Fibroblast of skin of right quadriceps (primary cell): ENCODE measurements around the gene DIABLO.
"Not testable (repeated sequence)": the region's sequence is repeated elsewhere in the genome, so short reads cannot be mapped to it uniquely, and the experiment has no call there.

ENCODE experiments used
- DNase-seq: peaks from one replicate; pipeline ENCODE4 v3.0.0-alpha.2; 2013

The DIABLO gene

GRCh38 chr12:122187466-122187865 is 38.4 kb downstream of the DIABLO start:
- DNase-seq = no peak

GRCh38 chr12:122185494-122186082 is 40.3 kb downstream of the DIABLO start:
- DNase-seq = no peak

GRCh38 chr12:122185079-122185478 is 40.8 kb downstream of the DIABLO start:
- no peak for DNase-seq

DNA sequence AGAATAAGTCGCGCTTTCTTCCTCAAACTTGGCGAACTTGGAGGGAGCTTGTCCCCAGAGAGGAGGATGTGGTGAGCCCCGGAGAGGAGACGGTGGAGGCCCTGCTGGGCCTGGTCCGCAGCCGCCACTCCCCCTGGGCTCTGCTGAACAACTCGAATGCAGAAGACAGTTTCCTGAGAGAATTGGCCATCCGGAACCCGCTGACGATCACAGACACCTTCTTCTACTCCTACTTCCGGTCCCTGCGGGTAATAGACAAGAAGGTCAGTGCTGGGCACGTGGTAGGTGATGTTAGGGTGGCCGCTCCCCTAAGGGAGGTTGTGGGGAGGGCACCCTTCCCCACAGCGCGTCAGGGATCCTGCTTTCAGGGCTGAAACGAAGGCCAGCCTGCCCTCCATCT is 41.3 kb downstream of the DIABLO start:
- DNase-seq = no peak

GRCh38 chr12:122183588-122183940 is 42.3 kb downstream of the DIABLO start:
- DNase-seq = no peak

DNA sequence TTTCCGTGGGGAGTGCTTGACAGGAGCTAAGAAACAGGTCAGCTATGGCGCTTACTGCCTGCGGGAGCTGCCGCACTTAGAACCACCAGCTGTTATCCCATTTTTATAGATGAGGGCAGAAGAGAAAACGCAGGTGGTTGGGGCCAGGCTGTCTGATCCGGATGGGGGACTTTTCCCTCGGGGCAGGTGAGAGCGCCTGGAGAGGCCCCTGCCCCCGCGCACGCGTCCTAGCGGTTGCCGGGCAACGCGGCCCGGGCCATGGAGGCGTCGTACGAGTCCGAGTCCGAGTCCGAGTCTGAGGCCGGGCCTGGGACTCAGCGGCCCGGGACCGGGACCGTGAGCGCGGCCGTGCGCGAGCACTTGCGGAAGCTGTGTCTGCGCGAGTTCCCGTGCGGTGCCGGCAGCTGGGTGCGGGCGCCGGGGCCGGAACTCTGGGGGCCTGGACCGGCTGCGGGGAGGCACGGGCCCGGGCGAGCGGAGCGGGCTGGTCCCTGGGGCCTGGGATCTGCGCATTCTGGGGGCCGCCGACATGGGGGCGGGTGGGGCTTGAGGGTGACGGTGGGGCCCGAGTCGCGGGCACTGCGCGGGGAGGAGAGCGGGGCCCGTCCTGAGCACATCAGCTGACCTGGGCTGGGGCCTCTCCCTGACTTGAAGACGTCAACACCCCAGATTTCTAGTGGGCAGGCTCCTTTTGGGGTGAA is 42.8 kb downstream of the DIABLO start, which contains the start of gene LRRC43:
Gene LRRC43, plus strand, starts transcription at position 237 of the 701 bp plus-strand sequence. Its CDS starts 22 bp downstream, at position 259.
- peak; percentile 18 for DNase-seq

DNA sequence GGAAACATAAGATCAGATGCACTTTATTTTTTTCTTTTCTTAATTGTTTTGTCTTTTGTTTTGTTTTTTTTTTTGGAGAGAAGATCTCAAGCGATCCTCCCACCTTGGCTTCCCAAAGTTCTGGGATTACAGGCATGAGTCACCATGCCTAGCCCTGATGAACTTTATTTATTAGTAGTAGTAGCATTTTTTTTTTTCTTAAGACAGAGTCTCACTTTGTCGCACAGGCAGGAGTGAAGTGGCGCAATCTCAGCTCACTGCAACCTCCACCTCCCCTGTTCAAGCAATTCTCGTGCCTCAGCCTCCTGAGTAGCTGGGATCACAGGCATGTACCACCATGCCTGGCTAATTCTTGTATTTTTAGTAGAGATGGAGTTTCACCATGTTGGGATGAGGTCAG is 49.4 kb downstream of the DIABLO start:
- DNase-seq = not testable (repeated sequence)

- no peak for DNase-seq
Observed at GRCh38 chr12:122174155-122174845, 51.6 kb downstream of the DIABLO start, which contains the start of gene IL31. TSS of gene IL31 (minus strand) at chr12:122174221. CDS start at chr12:122174172, 49 bp downstream.

DNA sequence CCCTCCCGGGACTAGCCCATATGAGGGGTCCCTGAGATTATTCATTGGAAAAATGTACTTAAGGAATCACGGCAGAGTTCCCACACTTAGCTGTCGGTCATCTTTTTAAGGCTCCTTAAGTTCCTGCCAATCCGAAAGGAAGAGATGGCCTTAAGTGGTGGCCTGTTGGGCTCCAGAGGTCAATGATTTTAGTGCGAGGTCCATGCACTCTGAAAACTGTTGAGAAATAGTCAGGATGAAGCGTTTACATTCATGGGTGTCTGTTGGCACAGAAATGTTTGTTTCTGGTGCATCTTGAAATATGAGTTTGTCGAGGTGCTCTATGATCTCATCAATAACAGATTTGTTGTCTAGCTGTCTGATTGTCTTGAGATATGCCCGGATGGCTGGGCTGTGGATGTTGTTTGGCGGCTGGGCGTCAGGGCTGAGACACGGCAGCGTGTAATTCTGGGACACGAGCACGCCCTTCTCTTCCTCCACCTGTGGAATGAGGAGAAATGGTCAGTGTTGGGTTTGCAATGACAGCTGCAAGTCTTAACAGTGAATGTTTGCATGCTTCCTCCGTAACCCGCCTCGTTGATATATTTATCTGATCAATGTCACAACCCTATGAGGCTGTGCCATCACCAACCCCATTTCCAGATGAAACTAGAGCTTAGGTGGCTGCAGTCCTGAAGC is 53.5 kb downstream of the DIABLO start:
- no peak for DNase-seq

DNA sequence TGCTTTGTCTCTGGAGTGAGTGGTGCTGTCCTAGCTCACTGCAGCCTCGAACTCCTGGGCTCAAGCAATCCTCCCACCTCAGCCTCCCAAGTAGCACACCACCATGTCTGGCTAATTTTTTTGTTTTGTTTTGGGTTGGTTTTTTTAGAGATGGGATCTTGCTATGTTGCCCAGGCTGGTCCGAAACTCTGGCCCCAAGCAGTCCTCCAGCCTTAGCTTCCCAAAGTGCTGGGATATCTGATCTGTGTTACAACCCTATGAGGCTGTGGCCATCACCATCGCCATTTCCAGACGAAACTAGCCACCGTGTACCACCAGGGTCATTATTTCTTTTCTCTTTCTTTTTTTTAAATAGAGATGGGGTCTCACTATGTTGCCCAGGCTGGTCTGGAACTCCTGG is 54.5 kb downstream of the DIABLO start:
- DNase-seq = no peak

DNA sequence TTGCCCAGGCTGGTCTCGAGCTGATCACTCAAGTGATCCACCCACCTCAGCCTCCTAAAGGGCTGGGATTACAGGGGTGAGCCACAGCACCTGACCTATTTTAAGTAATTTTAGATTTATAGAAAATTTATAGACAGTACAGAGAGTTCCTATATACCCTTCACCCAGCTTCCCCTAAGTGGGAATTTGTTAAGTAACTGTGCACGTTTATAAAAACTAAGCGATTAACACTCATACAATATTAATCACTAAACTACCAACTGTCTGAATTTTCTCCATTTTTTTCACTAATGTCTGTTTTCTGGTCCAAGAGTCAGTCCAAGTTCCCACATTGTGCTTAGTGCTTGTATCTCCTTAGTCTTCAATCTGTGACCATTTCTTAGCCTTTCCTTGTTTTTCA is 57.4 kb downstream of the DIABLO start:
- DNase-seq = no peak

DNA sequence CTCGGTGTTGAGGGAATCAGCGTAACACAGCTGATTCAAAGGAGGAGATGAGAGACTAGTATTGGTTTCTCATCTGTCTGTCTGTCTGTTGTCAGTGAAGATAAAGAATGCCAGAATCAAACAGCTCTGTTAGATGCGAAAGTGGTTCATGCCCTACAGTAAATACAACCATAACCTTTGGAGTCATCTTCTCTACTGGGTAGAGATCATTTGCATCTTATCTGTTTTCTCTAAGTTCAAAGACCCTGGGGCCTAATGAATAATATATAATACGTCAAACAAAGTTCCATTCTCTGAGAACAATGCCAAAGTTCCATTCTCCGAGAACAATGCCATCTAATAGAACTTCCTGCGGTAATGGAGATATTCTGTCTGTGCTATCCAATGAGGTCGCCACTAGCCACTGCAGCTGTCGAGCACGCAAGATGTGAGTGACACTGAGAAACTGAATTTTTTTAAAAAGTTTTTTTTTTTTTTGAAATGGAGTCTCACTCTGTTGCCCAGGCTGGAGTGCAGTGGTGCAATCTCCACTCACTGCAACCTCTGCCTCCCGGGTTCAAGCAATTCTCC is 58.4 kb downstream of the DIABLO start:
- no peak for DNase-seq

DNA sequence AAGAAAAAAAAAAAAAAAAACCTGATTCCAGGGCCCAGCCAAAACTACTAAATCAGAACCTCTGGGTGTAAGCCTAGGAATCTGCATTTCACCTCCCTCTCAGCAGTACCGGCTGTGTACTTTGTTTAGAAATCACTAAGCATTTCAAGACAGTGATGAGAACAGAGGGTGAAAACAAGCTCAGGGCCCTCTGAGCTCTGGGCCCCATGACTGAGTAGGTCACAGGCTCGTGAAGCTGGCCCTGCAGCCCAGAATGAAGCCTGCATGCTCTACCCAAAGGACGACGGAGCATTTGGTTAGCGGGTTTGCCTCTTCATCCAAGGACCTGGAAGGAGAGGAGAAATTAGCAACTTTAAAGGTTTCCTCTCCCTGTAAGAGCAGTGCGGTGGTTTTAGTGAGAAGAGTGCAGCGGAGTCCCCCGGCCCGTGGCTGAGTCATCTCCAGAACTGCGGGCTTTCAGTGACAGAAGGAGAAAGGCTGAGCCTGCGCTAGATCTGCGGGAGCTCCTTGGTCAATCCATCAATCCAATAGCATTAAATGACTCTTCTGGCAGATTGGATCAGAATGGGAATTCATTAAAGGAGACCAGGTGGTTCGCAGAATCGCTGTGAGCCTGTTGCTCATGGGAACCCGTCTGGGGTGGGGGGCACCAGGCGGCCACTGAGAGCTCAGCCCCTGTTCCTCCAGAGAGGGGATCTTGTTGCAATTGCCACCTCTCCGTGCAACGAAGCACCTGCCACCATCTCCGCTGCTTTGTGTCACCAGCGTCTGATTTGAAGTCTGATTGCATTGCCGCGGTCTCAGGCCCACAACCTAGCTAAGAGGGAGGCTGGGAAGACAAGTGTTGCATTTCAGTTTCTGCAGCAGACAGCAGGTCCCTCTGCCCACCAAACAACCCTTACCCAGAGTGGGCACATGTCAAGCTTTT is 59.2 kb downstream of the DIABLO start:
- no peak for DNase-seq

DNA sequence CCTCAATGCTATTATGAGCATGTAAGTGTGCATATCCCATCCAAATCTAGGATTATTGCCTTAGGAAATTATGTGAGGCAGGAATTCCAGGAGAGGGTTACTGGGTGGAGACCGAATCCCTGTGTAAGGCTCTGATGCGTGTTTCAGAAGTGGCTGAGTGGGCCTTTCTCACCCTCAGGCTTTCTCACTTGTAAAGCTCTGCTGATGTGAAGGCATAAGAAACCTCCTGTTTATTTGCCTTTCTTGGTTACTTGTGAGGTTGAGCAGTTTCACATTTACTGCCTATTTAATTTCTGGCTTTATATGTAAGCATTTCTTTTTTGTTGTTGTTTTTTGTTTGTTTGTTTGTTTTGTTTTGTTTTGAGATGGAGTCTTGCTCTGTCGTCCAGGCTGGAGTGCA is 62.9 kb downstream of the DIABLO start:
- no peak for DNase-seq

DNA sequence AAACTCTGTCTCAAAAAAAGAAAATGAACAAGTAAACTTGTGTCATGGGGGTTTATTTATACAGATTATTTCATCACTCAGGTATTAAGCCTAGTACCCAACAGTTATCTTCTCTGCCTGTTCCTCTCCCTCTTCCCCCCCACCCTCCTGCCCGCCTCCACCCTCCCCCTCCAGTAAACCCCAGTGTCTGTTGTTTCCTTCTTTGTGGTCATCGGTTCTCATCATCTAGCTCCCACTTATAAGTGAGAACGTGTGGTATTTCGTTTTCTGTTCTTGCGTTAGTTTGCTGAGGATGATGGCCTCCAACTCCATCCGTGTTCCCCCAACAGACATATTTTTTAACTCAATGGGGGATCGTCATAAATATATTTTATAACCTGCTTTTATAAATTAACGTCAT is 64.2 kb downstream of the DIABLO start:
- no peak for DNase-seq

- DNase-seq = no peak
Observed at GRCh38 chr12:122160761-122161160, 65.1 kb downstream of the DIABLO start.

DNA sequence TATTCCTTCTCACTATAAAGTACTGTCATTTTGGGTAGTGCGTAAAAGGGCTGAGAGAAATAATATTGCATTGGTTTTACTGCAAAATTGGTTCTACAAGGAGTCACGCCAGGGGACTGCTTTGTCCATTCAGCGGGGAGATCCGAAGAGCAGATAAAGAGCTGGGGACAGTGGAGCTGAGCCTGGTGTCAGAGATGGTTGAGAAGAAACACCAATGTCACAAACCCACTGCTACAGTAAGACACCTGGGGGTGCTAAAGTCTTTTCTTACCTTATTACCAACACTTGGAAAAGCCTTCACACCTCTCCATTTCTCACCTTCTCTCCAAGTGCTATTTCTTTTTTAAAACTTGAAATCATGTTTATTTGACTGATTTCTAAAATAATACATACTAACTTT is 66.0 kb downstream of the DIABLO start:
- no peak for DNase-seq

- no peak for DNase-seq
Observed at GRCh38 chr12:122158700-122159285, 67.1 kb downstream of the DIABLO start.
